Brain microvascular endothelial cell (primary cell): Measurements from ENCODE around the gene HTR3C.
"Not testable (repeated sequence)": the region's sequence is repeated elsewhere in the genome, so short reads cannot be mapped to it uniquely, and the experiment has no call there.

ENCODE experiments used
- DNase-seq: peaks from one replicate; pipeline ENCODE4 v3.0.0-alpha.2; 2020
- H3K27ac ChIP-seq: fragments of 250-450 bp; sonication (Bioruptor Pico); 2 replicates; pipeline ENCODE4 v1.5.1; 2020; ENCODE audit warnings: mild to moderate bottlenecking, moderate library complexity
- H3K27me3 ChIP-seq: fragments of 250-450 bp; sonication (Bioruptor Pico); replicated peaks from 2 replicates; pipeline ENCODE4 v1.5.1; 2020; ENCODE audit warnings: mild to moderate bottlenecking
- H3K36me3 ChIP-seq: fragments of 250-450 bp; sonication (Bioruptor Pico); replicated peaks from 2 replicates; pipeline ENCODE4 v1.5.1; 2020; ENCODE audit warnings: mild to moderate bottlenecking
- H3K4me3 ChIP-seq: 2 replicates; pipeline ENCODE4 v1.5.1; 2011; ENCODE audit warnings: low read depth, mild to moderate bottlenecking, control low read depth, low read length, moderate library complexity
- in situ Hi-C: cut with HindIII; loops from 2 replicates; pipeline ENCODE4 v1.10.0; 2017; ENCODE audit warnings: low sequenced_read_pairs, low pct_ligation_motif_present
- TF ChIP-seq, protein P1 (sequence below): IDR thresholded peaks from 2 replicates; pipeline ENCODE4 v1.5.1; 2011; ENCODE audit warnings: low read depth, mild to moderate bottlenecking, moderate library complexity, low read length, control low read depth, inconsistent platforms; ENCODE audit errors: missing control alignments

Gene HTR3C

DNA sequence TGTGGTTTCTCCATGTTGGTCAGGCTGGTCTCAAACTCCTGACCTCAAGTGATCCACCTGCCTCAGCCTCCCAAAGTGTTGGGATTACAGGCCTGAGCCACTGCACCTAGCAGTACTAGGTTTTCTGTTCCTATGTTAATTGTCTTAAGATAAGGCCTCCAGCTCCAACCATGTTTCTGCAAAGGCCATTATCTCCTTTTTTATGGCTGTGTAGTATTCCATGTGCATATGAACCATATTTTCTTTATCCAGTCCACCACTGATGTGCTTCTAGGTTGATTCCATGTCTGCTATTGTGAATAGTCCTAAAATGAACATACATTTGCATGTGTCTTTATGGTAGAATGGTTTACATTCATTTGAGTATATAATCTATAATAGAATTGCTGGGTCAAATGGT, 9.8 kb downstream of the HTR3C start:
- in situ Hi-C loops, result no loop called here
- Histone ChIP-seq H3K27ac (no peak overlapping the region), H3K4me3 (no peak overlapping the region), H3K36me3 (no peaks in the 10 kb centered on the region), H3K27me3 (no peaks in the 10 kb centered on the region)
- no peak for DNase-seq
- TF ChIP-seq, protein P1, sequence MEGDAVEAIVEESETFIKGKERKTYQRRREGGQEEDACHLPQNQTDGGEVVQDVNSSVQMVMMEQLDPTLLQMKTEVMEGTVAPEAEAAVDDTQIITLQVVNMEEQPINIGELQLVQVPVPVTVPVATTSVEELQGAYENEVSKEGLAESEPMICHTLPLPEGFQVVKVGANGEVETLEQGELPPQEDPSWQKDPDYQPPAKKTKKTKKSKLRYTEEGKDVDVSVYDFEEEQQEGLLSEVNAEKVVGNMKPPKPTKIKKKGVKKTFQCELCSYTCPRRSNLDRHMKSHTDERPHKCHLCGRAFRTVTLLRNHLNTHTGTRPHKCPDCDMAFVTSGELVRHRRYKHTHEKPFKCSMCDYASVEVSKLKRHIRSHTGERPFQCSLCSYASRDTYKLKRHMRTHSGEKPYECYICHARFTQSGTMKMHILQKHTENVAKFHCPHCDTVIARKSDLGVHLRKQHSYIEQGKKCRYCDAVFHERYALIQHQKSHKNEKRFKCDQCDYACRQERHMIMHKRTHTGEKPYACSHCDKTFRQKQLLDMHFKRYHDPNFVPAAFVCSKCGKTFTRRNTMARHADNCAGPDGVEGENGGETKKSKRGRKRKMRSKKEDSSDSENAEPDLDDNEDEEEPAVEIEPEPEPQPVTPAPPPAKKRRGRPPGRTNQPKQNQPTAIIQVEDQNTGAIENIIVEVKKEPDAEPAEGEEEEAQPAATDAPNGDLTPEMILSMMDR, result no peak

DNA sequence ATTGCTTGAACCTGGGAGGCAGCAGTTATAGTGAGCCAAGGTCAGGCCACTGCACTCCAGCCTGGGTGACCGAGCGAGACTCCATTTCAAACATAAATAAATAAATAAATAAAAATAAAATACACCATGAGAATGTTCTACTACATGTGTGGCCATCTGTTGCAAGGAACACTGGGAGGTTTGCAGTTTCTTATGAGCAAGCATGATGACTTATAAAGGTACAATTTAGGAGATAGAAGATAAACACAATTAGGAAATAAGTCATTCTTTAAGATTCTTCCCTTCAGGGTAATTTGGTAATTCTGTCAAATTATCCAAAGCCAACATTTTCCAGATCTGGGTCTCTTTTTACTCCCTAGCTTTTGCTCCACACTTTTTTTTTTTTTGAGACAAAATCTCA, 13.4 kb downstream of the HTR3C start:
- TF ChIP-seq, protein P1, result no peak
- no peaks in the 10 kb centered on the region for H3K36me3 ChIP-seq
- H3K27ac ChIP-seq, result no peak overlapping the region
- H3K27me3 ChIP-seq, result no peaks in the 10 kb centered on the region
- no peak for DNase-seq
- no peak overlapping the region for H3K4me3 ChIP-seq
- in situ Hi-C loops, result no loop called here

DNA sequence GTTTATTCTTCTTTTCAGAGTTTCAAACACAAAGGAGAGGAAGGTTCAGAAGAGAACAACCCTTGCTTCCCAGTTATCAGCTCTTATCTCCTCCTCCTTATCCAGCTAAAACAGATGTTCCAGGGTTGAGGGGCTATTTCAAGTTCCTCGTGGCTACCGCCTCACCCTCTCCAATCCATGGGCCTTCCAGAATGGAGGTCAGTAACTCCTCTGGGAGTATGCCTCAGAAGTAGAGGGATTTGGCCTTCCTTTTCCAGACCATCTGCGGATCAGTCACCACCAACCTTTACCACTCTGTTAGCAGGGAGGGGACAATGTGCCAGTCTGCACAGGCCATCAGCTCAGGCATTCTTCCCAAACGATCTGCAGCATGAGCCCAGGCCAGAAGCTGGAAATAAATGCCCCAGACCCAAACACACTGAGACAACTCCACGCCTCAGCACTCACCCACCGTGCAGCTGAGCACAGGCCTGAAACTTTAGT, 14.8 kb downstream of the HTR3C start:
- Histone ChIP-seq H3K27ac (no peak overlapping the region), H3K36me3 (no peaks in the 10 kb centered on the region), H3K27me3 (no peaks in the 10 kb centered on the region), H3K4me3 (no peak overlapping the region)
- no peak for DNase-seq
- TF ChIP-seq, protein P1, result no peak
- in situ Hi-C loops, result no loop called here

DNA sequence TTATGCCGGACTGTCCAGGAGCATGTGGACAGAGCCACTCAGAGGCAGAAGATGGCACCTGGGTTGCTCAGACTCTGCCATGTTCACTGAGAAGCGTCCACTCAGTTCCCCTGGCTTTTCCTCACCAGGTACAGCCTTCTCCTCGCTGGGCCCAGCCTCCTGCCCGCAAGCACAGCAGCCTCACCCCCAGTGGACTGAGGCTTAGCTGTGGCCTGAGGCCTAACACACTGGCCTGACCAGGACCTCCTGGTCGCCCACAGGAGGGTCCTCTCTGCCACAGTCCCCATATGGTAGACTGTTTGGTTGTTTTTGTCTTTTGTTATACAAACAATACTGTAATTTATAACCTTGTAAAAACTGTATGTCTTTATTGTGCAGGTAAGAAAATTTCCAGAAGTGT, 15.5 kb downstream of the HTR3C start:
- Histone ChIP-seq H3K4me3 (no peak overlapping the region), H3K27me3 (no peaks in the 10 kb centered on the region), H3K36me3 (no peaks in the 10 kb centered on the region), H3K27ac (no peak overlapping the region)
- DNase-seq, result no peak
- in situ Hi-C loops, result no loop called here
- TF ChIP-seq, protein P1, result no peak

DNA sequence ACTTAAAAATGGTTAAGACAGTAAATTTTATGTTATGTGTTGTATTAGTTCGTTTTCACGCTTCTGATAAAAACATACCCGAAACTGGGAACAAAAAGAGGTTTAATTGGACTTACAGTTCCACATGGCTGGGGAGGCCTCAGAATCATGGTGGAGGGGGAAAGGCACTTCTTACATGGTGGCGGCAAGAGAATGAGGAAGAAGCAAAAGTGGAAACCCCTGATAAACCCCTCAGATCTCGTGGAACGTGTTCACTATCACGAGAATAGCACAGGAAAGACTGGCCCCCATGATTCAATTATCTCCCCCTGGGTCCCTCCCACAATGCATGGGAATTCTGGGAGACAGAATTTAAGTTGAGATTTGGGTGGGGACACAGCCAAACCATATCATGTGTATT, 18.3 kb downstream of the HTR3C start:
- H3K36me3 ChIP-seq, in situ Hi-C loops, H3K27me3 ChIP-seq, H3K4me3 ChIP-seq, DNase-seq, H3K27ac ChIP-seq: not testable (repeated sequence)

DNA sequence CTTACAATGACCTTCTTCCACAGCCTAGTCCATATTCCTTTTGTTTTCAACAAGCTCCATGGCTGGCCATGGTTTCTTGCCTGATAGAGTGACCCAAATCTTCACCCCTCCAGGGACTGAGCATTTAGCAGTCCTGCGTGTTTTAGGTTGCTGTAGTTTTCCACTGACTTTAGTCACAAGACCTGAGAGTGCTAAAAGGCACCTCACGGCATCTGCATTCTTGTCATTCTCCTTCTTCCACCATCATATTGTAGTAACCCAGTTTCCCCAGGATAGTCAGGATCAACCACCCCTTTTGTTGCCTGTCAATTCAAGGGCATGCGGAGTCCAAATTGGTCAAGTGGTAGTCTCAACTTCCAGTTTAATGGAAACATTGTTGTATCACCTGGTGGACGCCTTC, 20.8 kb downstream of the HTR3C start:
- Histone ChIP-seq H3K36me3 (no peaks in the 10 kb centered on the region), H3K27me3 (peaks cover 2% of the 10 kb centered on the region), H3K4me3 (no peak overlapping the region), H3K27ac (no peak overlapping the region)
- no peak for DNase-seq
- TF ChIP-seq, protein P1, result no peak
- in situ Hi-C loops, result no loop called here

DNA sequence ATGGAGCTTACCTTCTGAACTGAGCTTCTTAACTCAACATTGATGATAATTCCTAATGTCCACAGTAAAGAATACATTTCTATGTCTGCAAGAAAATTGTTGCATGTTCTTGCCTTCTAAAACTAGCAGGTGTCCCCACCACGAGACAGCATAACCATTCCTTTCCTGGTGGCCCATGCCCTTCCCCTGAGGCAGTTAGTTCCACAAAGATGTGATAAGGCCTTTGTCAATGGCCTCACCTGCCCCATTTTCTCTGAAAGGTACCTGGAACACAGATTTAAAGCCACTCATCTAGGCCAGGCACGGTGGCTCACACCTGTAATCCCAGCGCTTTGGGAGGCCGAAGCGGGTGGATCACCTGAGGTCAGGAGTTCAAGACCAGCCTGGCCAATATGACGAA, 23.1 kb downstream of the HTR3C start:
- Histone ChIP-seq H3K27ac (no peak overlapping the region), H3K27me3 (peaks cover 2% of the 10 kb centered on the region), H3K36me3 (no peaks in the 10 kb centered on the region), H3K4me3 (no peak overlapping the region)
- TF ChIP-seq, protein P1, result no peak
- in situ Hi-C loops, result no loop called here
- DNase-seq, result no peak
